Lower lobe of right lung (tissue), 2 donors: Measurements from ENCODE around the gene IPO8. TPM values are rescaled to one million over a fixed set of nuclear protein-coding genes. Genes with fewer than 3 reads are reported as not detected.
A peak's percentile ranks its signal among the peaks of the same experiment; 100 is the strongest.

Experiments
- ATAC-seq, 2 donors: fragments of 200-7000 bp; cut with Tn5 transposase; one replicate each; pipeline ENCODE4 v1.9.1; 2020 to 2022; ENCODE audit warnings: mild to moderate bottlenecking in 2 of 2, moderate library complexity in 2 of 2
- DNase-seq: peaks from one replicate; pipeline ENCODE4 v3.0.0-alpha.2; 2020
- H3K27ac ChIP-seq: fragments of 200-600 bp; one replicate; pipeline ENCODE4 v1.8.0; 2022
- H3K27me3 ChIP-seq: fragments of 200-600 bp; one replicate; pipeline ENCODE4 v1.8.0; 2022; ENCODE audit warnings: low read depth
- H3K36me3 ChIP-seq: fragments of 200-600 bp; one replicate; pipeline ENCODE4 v1.8.0; 2022; ENCODE audit warnings: mild to moderate bottlenecking
- H3K4me1 ChIP-seq: fragments of 200-600 bp; one replicate; pipeline ENCODE4 v1.8.0; 2022
- H3K4me3 ChIP-seq: fragments of 200-600 bp; one replicate; pipeline ENCODE4 v1.8.0; 2022; ENCODE audit warnings: mild to moderate bottlenecking
- H3K9me3 ChIP-seq: fragments of 200-600 bp; one replicate; pipeline ENCODE4 v1.8.0; 2022
- intact Hi-C: fragments of 100-400 bp; cut with DNase I; formaldehyde crosslinking; loops from one replicate; pipeline ENCODE4 v1.11.0; 2022
- long read RNA-seq: library from polyadenylated mRNA; unstranded; transcript quantifications from one replicate; pipeline ENCODE4 v2.0.0, GENCODE V29; 2021
- total RNA-seq: library from RNA; stranded (reverse); fragmentation: NEBNext Ultra II Directional; extraction: Animal tissue kit (Norgen Biotek cat#: 25700); gene quantifications from one replicate; pipeline ENCODE4 v1.2.1, GENCODE V29; 2021
- TF ChIP-seq, protein P1 (sequence below): fragments of 200-600 bp; IDR thresholded peaks from one replicate; pipeline ENCODE4 v1.8.0; 2022; ENCODE audit warnings: antibody characterized with exemption, mild to moderate bottlenecking
- donor health status: DM: no; HTN: yes; CAD: no; lungs with severe emphysema.

IPO8 gene
- 51.0 TPM for total RNA-seq
- long read RNA-seq, full-length matches to known transcripts: 8 of 19 reads
- long read RNA-seq, partial matches to known transcripts: 5 of 19 reads
- long read RNA-seq, other reads (novel, unspliced or antisense): 6 of 19 reads

GRCh38 chr12:30695199-30696102 is at the start of gene IPO8:
Gene IPO8, minus strand, starts transcription at chr12:30695869. Its CDS starts 222 bp downstream, at chr12:30695647.
- Histone ChIP-seq H3K9me3 (no peaks in the 10 kb centered on the region), H3K27ac (peak within 1 kb of the TSS; percentile 84), H3K4me3 (peak within 1 kb of the TSS; percentile 92), H3K4me1 (peaks cover 35% of the 10 kb centered on the region), H3K27me3 (no peaks in the 10 kb centered on the region), H3K36me3 (no peaks in the 10 kb centered on the region)
- intact Hi-C loops: no loop called here
- TF ChIP-seq, protein P1, sequence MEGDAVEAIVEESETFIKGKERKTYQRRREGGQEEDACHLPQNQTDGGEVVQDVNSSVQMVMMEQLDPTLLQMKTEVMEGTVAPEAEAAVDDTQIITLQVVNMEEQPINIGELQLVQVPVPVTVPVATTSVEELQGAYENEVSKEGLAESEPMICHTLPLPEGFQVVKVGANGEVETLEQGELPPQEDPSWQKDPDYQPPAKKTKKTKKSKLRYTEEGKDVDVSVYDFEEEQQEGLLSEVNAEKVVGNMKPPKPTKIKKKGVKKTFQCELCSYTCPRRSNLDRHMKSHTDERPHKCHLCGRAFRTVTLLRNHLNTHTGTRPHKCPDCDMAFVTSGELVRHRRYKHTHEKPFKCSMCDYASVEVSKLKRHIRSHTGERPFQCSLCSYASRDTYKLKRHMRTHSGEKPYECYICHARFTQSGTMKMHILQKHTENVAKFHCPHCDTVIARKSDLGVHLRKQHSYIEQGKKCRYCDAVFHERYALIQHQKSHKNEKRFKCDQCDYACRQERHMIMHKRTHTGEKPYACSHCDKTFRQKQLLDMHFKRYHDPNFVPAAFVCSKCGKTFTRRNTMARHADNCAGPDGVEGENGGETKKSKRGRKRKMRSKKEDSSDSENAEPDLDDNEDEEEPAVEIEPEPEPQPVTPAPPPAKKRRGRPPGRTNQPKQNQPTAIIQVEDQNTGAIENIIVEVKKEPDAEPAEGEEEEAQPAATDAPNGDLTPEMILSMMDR: peak; percentile 31
- ATAC-seq: peak; percentile 98
- peak; percentile 96 for DNase-seq

- H3K27me3 ChIP-seq: no peaks in the 10 kb centered on the region
- H3K27ac ChIP-seq: no peak overlapping the region
- TF ChIP-seq, protein P1: no peak
- intact Hi-C loops: no loop called here
- H3K9me3 ChIP-seq: no peaks in the 10 kb centered on the region
- no peak overlapping the region for H3K4me3 ChIP-seq
- peaks cover 7% of the 10 kb centered on the region for H3K4me1 ChIP-seq
- ATAC-seq (no peak), DNase-seq (no peak)
- peaks cover 13% of the 10 kb centered on the region for H3K36me3 ChIP-seq
Measured at GRCh38 chr12:30744321-30744720, 48.7 kb upstream of the IPO8 start.

GRCh38 chr12:30740274-30740673 is 44.6 kb upstream of the IPO8 start:
- intact Hi-C loops: no loop called here
- Histone ChIP-seq H3K27me3 (no peaks in the 10 kb centered on the region), H3K4me1 (peaks cover 7% of the 10 kb centered on the region), H3K27ac (no peak overlapping the region), H3K9me3 (no peaks in the 10 kb centered on the region), H3K36me3 (peaks cover 8% of the 10 kb centered on the region), H3K4me3 (no peak overlapping the region)
- peak in 1 of 2 donors; percentile 53 for ATAC-seq
- no peak for DNase-seq
- TF ChIP-seq, protein P1: no peak

DNA sequence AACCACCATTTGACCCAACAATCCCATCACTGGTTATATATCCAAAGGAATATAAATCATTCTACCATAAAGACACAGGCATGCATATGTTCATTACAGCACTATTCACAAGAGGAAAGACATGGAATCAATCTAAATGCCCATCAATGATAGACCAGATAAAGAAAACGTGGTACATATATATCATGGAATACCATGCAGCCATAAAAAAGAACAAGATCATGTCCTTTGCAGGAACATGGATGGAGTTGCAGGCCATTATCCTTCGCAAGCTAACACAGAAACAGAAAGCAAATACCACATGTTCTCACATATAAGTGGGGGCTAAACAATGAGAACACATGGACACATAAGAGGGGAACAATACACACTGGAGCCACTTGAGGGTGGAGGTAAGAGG is 43.4 kb upstream of the IPO8 start:
- TF ChIP-seq, protein P1: no peak
- Histone ChIP-seq H3K4me3 (no peak overlapping the region), H3K36me3 (peaks cover 19% of the 10 kb centered on the region), H3K4me1 (peaks cover 7% of the 10 kb centered on the region), H3K27ac (no peak overlapping the region), H3K9me3 (no peaks in the 10 kb centered on the region), H3K27me3 (no peaks in the 10 kb centered on the region)
- DNase-seq (no peak), ATAC-seq (no peak)
- intact Hi-C loops: no loop called here

- no peaks in the 10 kb centered on the region for H3K27me3 ChIP-seq
- DNase-seq (no peak), ATAC-seq (no peak)
- no peak overlapping the region for H3K27ac ChIP-seq
- no peaks in the 10 kb centered on the region for H3K4me1 ChIP-seq
- peaks cover 36% of the 10 kb centered on the region for H3K36me3 ChIP-seq
- H3K4me3 ChIP-seq: no peak overlapping the region
- TF ChIP-seq, protein P1: no peak
- H3K9me3 ChIP-seq: no peaks in the 10 kb centered on the region
- intact Hi-C loops: no loop called here
Measured at GRCh38 chr12:30732954-30733637, 37.4 kb upstream of the IPO8 start.
